H1 (cell line): ENCODE results near the gene SH2D1A. TPM values are rescaled to one million over a fixed set of nuclear protein-coding genes. Genes with fewer than 3 reads are reported as not detected.

Experiments used
- CTCF ChIA-PET: fragments of 300-600 bp; sonication (Branson Sonifier 250); formaldehyde crosslinking; loops from one replicate; lab custom pipeline; 2021; ENCODE audit not compliant: partially characterized antibody; lab: Charles Lee
- POLR2A ChIA-PET: fragments of 300-600 bp; sonication (Branson Sonifier 250); formaldehyde crosslinking; loops from one replicate; lab custom pipeline; 2021; ENCODE audit warnings: inconsistent platforms; ENCODE audit not compliant: partially characterized antibody; lab: Charles Lee
- DNase-seq, 2 experiments: peaks; one replicate each; pipeline versions ENCODE4 v3.0.0 to v3.0.0-alpha.2; 2010 to 2022; ENCODE audit warnings: low spot score in 2 of 2, low read depth in 1 of 2, mixed read lengths in 1 of 2
- FAIRE-seq: peaks from 2 replicates; lab custom pipeline; 2011; peaks lifted over from hg19 to GRCh38; lab: Jason Lieb, UNC
- H2AFZ ChIP-seq: 2 replicates; pipeline ENCODE4 v1.8.1; 2012; ENCODE audit warnings: low read length, inconsistent platforms
- H2AK5ac ChIP-seq: 2 replicates; pipeline ENCODE4 v1.6.1; 2013; ENCODE audit warnings: low read depth, low read length
- H2BK120ac ChIP-seq: replicated peaks from 2 replicates; pipeline ENCODE3; 2013; ENCODE audit warnings: low read depth, low read length, inconsistent platforms
- H2BK12ac ChIP-seq: 2 replicates; pipeline ENCODE4 v1.6.1; 2013; ENCODE audit warnings: low read depth, low read length
- H2BK15ac ChIP-seq: 2 replicates; pipeline ENCODE4 v1.6.1; 2013; ENCODE audit warnings: low read length
- H2BK20ac ChIP-seq: 2 replicates; pipeline ENCODE4 v1.6.1; 2013; ENCODE audit warnings: low read length
- H2BK5ac ChIP-seq: 2 replicates; pipeline ENCODE4 v1.6.1; 2013; ENCODE audit warnings: low read depth, low read length
- H3K14ac ChIP-seq: 2 replicates; pipeline ENCODE4 v1.6.1; 2013; ENCODE audit warnings: inconsistent platforms; ENCODE audit not compliant: insufficient read length
- H3K18ac ChIP-seq: 2 replicates; pipeline ENCODE4 v1.6.1; 2013; ENCODE audit warnings: low read length; ENCODE audit errors: extremely low read depth
- H3K23ac ChIP-seq: 2 replicates; pipeline ENCODE4 v1.6.1; 2013; ENCODE audit warnings: inconsistent platforms; ENCODE audit not compliant: insufficient read length
- H3K23me2 ChIP-seq: 2 replicates; pipeline ENCODE4 v1.6.1; 2013; ENCODE audit warnings: low read depth, low read length
- H3K27ac ChIP-seq: 2 replicates; pipeline ENCODE4 v1.6.1; 2011; ENCODE audit warnings: low read depth, low read length, inconsistent platforms
- H3K27me3 ChIP-seq, 4 experiments: replicated peaks in 1 of 4; 1 replicate in 1 of 4; 2 replicates in 3 of 4; pipeline versions ENCODE4 v1.6.1 to v1.8.1; 2011 to 2013; ENCODE audit warnings: low read length in 3 of 4, mild to moderate bottlenecking in 3 of 4, inconsistent platforms in 2 of 4, mixed read lengths in 2 of 4, moderate library complexity in 1 of 4; ENCODE audit not compliant: control insufficient read depth in 3 of 4, insufficient read depth in 3 of 4; ENCODE audit errors: extremely low read depth in 1 of 4
- H3K36me3 ChIP-seq, 4 experiments: 2 replicates each; pipeline versions ENCODE4 v1.6.1 to v1.8.1; 2011 to 2013; ENCODE audit warnings: mild to moderate bottlenecking in 4 of 4, low read length in 3 of 4, moderate library complexity in 2 of 4, control low read depth in 1 of 4, inconsistent platforms in 1 of 4; ENCODE audit not compliant: insufficient read depth in 4 of 4, control insufficient read depth in 2 of 4
- H3K4ac ChIP-seq: replicated peaks from 2 replicates; pipeline ENCODE3; 2013; ENCODE audit warnings: low read length, low read depth, mixed read lengths, inconsistent platforms; ENCODE audit not compliant: insufficient read length
- H3K4me1 ChIP-seq, 4 experiments: replicated peaks in 1 of 4; 1 replicate in 1 of 4; 2 replicates in 3 of 4; pipeline versions ENCODE4 v1.6.1 to v1.8.1; 2011 to 2013; ENCODE audit warnings: low read length in 3 of 4, inconsistent platforms in 2 of 4, mixed read lengths in 1 of 4; ENCODE audit not compliant: insufficient read depth in 4 of 4, control insufficient read depth in 3 of 4
- H3K4me2 ChIP-seq, 2 experiments: 2 replicates each; pipeline versions ENCODE4 v1.6.1 to v1.8.1; 2011 to 2013; ENCODE audit warnings: low read depth in 2 of 2, low read length in 2 of 2, control low read depth in 1 of 2, inconsistent platforms in 1 of 2, mild to moderate bottlenecking in 1 of 2; ENCODE audit not compliant: insufficient read depth in 1 of 2
- H3K4me3 ChIP-seq, 4 experiments: fragments of 200-600, 300-600 bp in 1 of 4; sonication (generic), shearing (Covaris generic), sonication (Bioruptor Twin) in 1 of 4; 2 replicates each; pipeline versions ENCODE4 v1.5.1 to v1.8.1; 2011 to 2016; ENCODE audit warnings: low read length in 4 of 4, low read depth in 3 of 4, control low read depth in 2 of 4, inconsistent platforms in 2 of 4, mild to moderate bottlenecking in 2 of 4, mixed read lengths in 1 of 4, moderate library complexity in 1 of 4; ENCODE audit not compliant: insufficient read depth in 2 of 4; ENCODE audit errors: extremely low read depth in 1 of 4
- H3K56ac ChIP-seq: replicated peaks from 2 replicates; pipeline ENCODE3; 2013; ENCODE audit warnings: low read depth, mild to moderate bottlenecking, mixed read lengths, low read length, inconsistent platforms; ENCODE audit not compliant: insufficient read length
- H3K79me1 ChIP-seq: 2 replicates; pipeline ENCODE4 v1.6.1; 2013; ENCODE audit warnings: low read depth, low read length, control low read depth
- H3K79me2 ChIP-seq, 2 experiments: 2 replicates each; pipeline versions ENCODE4 v1.6.1 to v1.8.1; 2012 to 2013; ENCODE audit warnings: low read length in 2 of 2, mild to moderate bottlenecking in 2 of 2, inconsistent platforms in 1 of 2; ENCODE audit not compliant: insufficient read depth in 2 of 2, control insufficient read depth in 1 of 2
- H3K9ac ChIP-seq, 4 experiments: replicated peaks in 1 of 4; 1 replicate in 1 of 4; 2 replicates in 3 of 4; pipeline versions ENCODE4 v1.6.1 to v1.8.1; 2011 to 2013; ENCODE audit warnings: low read depth in 3 of 4, low read length in 3 of 4, control low read depth in 2 of 4, mild to moderate bottlenecking in 2 of 4, moderate library complexity in 2 of 4, inconsistent platforms in 1 of 4; ENCODE audit errors: extremely low read depth in 1 of 4
- H3K9me3 ChIP-seq, 2 experiments: 2 replicates each; pipeline versions ENCODE4 v1.6.1 to v1.8.1; 2012 to 2013; ENCODE audit warnings: mild to moderate bottlenecking in 2 of 2, moderate library complexity in 2 of 2, control low read depth in 1 of 2, inconsistent platforms in 1 of 2, low read depth in 1 of 2, low read length in 1 of 2, mixed read lengths in 1 of 2; ENCODE audit not compliant: insufficient read depth in 2 of 2
- H4K20me1 ChIP-seq, 2 experiments: replicated peaks in 1 of 2; 2 replicates each; pipeline versions ENCODE3 to v1.8.1; 2011 to 2013; ENCODE audit warnings: inconsistent platforms in 2 of 2, low read length in 2 of 2, mild to moderate bottlenecking in 1 of 2; ENCODE audit not compliant: insufficient read depth in 2 of 2, control insufficient read depth in 1 of 2
- H4K5ac ChIP-seq: 2 replicates; pipeline ENCODE4 v1.6.1; 2013; ENCODE audit warnings: low read length, low read depth, mixed read lengths, inconsistent platforms; ENCODE audit not compliant: insufficient read length
- H4K8ac ChIP-seq: 2 replicates; pipeline ENCODE4 v1.8.0; 2013; ENCODE audit warnings: mild to moderate bottlenecking, moderate library complexity, low read length, inconsistent platforms; ENCODE audit not compliant: insufficient read depth; ENCODE audit errors: extremely low read depth
- H4K91ac ChIP-seq: replicated peaks from 2 replicates; pipeline ENCODE3; 2013; ENCODE audit warnings: low read length, mixed read lengths, inconsistent platforms; ENCODE audit not compliant: insufficient read length
- ATF3 ChIP-seq: IDR thresholded peaks from 2 replicates; pipeline ENCODE4 v1.6.1; 2011; ENCODE audit warnings: low read depth, mild to moderate bottlenecking, low read length; ENCODE audit not compliant: insufficient read depth
- BCL11A ChIP-seq, 2 experiments: IDR thresholded peaks; one replicate each; pipeline ENCODE4 v1.6.1; 2011; ENCODE audit warnings: low read depth in 2 of 2, low read length in 2 of 2, mild to moderate bottlenecking in 2 of 2
- CHD2 ChIP-seq: IDR thresholded peaks from 2 replicates; pipeline ENCODE4 v1.6.1; 2012; ENCODE audit warnings: low read length, improper control_type of control experiment
- MAFK ChIP-seq: IDR thresholded peaks from 2 replicates; pipeline ENCODE4 v1.6.1; 2012; ENCODE audit warnings: low read depth, mild to moderate bottlenecking, improper control_type of control experiment, low read length
- MAX ChIP-seq: IDR thresholded peaks from 2 replicates; pipeline ENCODE4 v1.6.1; 2012; ENCODE audit warnings: inconsistent platforms
- RAD21 ChIP-seq, 2 experiments: IDR thresholded peaks in 1 of 2; conservative IDR thresholded peaks in 1 of 2; 2 replicates each; pipeline ENCODE4 v1.6.1; 2011; ENCODE audit warnings: low read depth in 2 of 2, low read length in 2 of 2, improper control_type of control experiment in 1 of 2, inconsistent platforms in 1 of 2, mild to moderate bottlenecking in 1 of 2, moderate library complexity in 1 of 2
- SIRT6 ChIP-seq: IDR thresholded peaks from one replicate; pipeline ENCODE4 v1.7.1; 2012; ENCODE audit warnings: low read length, inconsistent platforms
- SP4 ChIP-seq: IDR thresholded peaks from 2 replicates; pipeline ENCODE4 v1.6.1; 2012; ENCODE audit warnings: low read length, inconsistent platforms
- TAF1 ChIP-seq: IDR thresholded peaks from 2 replicates; pipeline ENCODE4 v1.6.1; 2011; ENCODE audit warnings: mild to moderate bottlenecking, low read depth, low read length
- WGBS, 2 experiments: shearing (Covaris generic) in 1 of 2; methylation state at CpG; one replicate each; pipeline versions ENCODE4 v1.1.6 to v1.1.7; 2013 to 2015; ENCODE audit warnings: low lambda C conversion rate in 2 of 2, mixed read lengths in 2 of 2, inconsistent platforms in 1 of 2, low coverage in 1 of 2, missing lambda C conversion rate in 1 of 2; ENCODE audit not compliant: insufficient replicate concordance in 2 of 2, insufficient coverage in 1 of 2, insufficient read length in 1 of 2; ENCODE audit errors: extremely low coverage in 1 of 2, missing lambda C conversion rate in 1 of 2; 5-methylcytosine and 5-hydroxymethylcytosine counted together
- polyA plus RNA-seq, 7 experiments: library from polyadenylated mRNA; depleted of rRNA in 3 of 7; stranded (reverse) in 5 of 7; unstranded in 2 of 7; fragments of >200 nt in 5 of 7; fragments of 200-250 nt in 2 of 7; gene quantifications; 1 replicate in 5 of 7; 2 replicates in 1 of 7; 4 replicates in 1 of 7; pipeline versions ENCODE4 v1.2.1 to v1.2.3, GENCODE V29; 2011 to 2013; ENCODE audit warnings: missing spikeins in 2 of 7, mixed read lengths in 2 of 7
- total RNA-seq: library from RNA; stranded (reverse); fragmentation: NEBNext Ultra II Directional; extraction: Animal tissue kit (Norgen Biotek cat#: 25700); gene quantifications from 2 replicates; pipeline ENCODE4 v1.2.1, GENCODE V29; 2021

SH2D1A gene
- total and polyA plus RNA-seq, 2 of the 8 experiments (the other 6 are each of a cell fraction or from before 2014, with no cell fraction given), result not detected

GRCh38 chrX:124407226-124407625 is 60.9 kb downstream of the SH2D1A start:
- H4K91ac ChIP-seq, result no peak overlapping the region
- no peak overlapping the region for H3K23ac ChIP-seq
- H3K4ac ChIP-seq, result no peak overlapping the region
- no peak for TF ChIP-seq SP4
- TF ChIP-seq SIRT6, result no peak
- no peak for TF ChIP-seq BCL11A (IDR thresholded peaks at IDR 0.05; ENCODE audit: low read depth in 2 of 2, low read length in 2 of 2)
- TF ChIP-seq CHD2, result no peak
- no peak for TF ChIP-seq RAD21 (IDR thresholded peaks at IDR 0.05 in 1 of 2, conservative IDR thresholded peaks at IDR 0.05 in 1 of 2; ENCODE audit: low read depth in 2 of 2, low read length in 2 of 2)
- TF ChIP-seq MAX, result no peak
- no peak for TF ChIP-seq ATF3
- no peak for TF ChIP-seq MAFK
- no peak for TF ChIP-seq TAF1
- H3K4me2 ChIP-seq, result no peak overlapping the region
- no peaks in the 10 kb centered on the region for H3K4me1 ChIP-seq
- FAIRE-seq (no peak), DNase-seq (no peak)
- no peaks in the 10 kb centered on the region for H3K9me3 ChIP-seq
- ChIA-PET POLR2A (interaction anchor here (0.6 kb wide), 1 partner anchor 649 kb away, joined by 4 read pairs; no protein-coding TSS in a partner anchor), CTCF (interaction anchor here (0.6 to 3.7 kb wide), 14 partner anchors 10 to 1712 kb away, joined by 3 to 24 read pairs (median 4); no protein-coding TSS in a partner anchor)
- no peaks in the 10 kb centered on the region for H3K79me1 ChIP-seq
- H3K14ac ChIP-seq, result no peak overlapping the region
- no peak overlapping the region for H2BK15ac ChIP-seq
- no peak overlapping the region for H3K18ac ChIP-seq
- H3K4me3 ChIP-seq, result no peak overlapping the region
- H2BK12ac ChIP-seq, result no peak overlapping the region
- H3K9ac ChIP-seq, result no peak overlapping the region
- no peak overlapping the region for H3K56ac ChIP-seq
- peaks cover 0 to 1% of the 10 kb centered on the region in 2 experiments for H4K20me1 ChIP-seq
- H3K27me3 ChIP-seq, result no peaks in the 10 kb centered on the region
- H2AFZ ChIP-seq, result no peak overlapping the region
- no peak overlapping the region for H3K27ac ChIP-seq
- WGBS, 2 experiments, result 90% methylated on average over 1 of the region's 1 CpG; no CpG with 5 or more reads in 1 of the 2 experiments
- no peak overlapping the region for H4K8ac ChIP-seq
- no peaks in the 10 kb centered on the region for H3K36me3 ChIP-seq
- H2BK20ac ChIP-seq, result no peak overlapping the region
- no peaks in the 10 kb centered on the region for H3K23me2 ChIP-seq
- no peak overlapping the region for H2BK120ac ChIP-seq
- H4K5ac ChIP-seq, result no peak overlapping the region
- H2BK5ac ChIP-seq, result no peak overlapping the region
- no peaks in the 10 kb centered on the region for H3K79me2 ChIP-seq
- no peak overlapping the region for H2AK5ac ChIP-seq
